Astrocyte of the cerebellum (primary cell): ENCODE results near the gene ST3GAL3.

Source experiments
- DNase-seq: peaks from one replicate; pipeline ENCODE4 v3.0.0-alpha.2; 2011; ENCODE audit warnings: low read depth
- H3K4me3 ChIP-seq: 2 replicates; pipeline ENCODE4 v1.5.1; 2011; ENCODE audit warnings: mild to moderate bottlenecking, low read depth, low read length, moderate library complexity
- CTCF ChIP-seq: IDR thresholded peaks from 2 replicates; pipeline ENCODE4 v1.5.1; 2012; ENCODE audit warnings: low read length, low read depth, moderate library complexity, mild to moderate bottlenecking; ENCODE audit errors: missing control alignments
- in situ Hi-C: cut with HindIII; loops from 2 replicates; pipeline ENCODE4 v1.10.0; 2017; ENCODE audit warnings: low sequenced_read_pairs

The ST3GAL3 gene

GRCh38 chr1:43934101-43934985 lies 227.0 kb downstream of the ST3GAL3 start:
- in situ Hi-C loops = no loop called here
- TF ChIP-seq CTCF = peak; percentile 89
- H3K4me3 ChIP-seq = peak overlapping the region; percentile 39
- peak; percentile 59 for DNase-seq

- no peak overlapping the region for H3K4me3 ChIP-seq
- no peak for DNase-seq
- no peak for TF ChIP-seq CTCF
- in situ Hi-C loops = loop anchor here (5.0 kb wide), 3 partner anchors 73 to 168 kb away; no protein-coding TSS in a partner anchor
Measured at GRCh38 chr1:43934986-43935324, 227.6 kb downstream of the ST3GAL3 start.

GRCh38 chr1:43935711-43936427 lies 228.5 kb downstream of the ST3GAL3 start:
- no peak for TF ChIP-seq CTCF
- DNase-seq = no peak
- in situ Hi-C loops = loop anchor here (5.0 kb wide), 3 partner anchors 74 to 169 kb away; no protein-coding TSS in a partner anchor
- H3K4me3 ChIP-seq = peak overlapping the region; percentile 31

GRCh38 chr1:43936431-43937151 lies 229.3 kb downstream of the ST3GAL3 start:
- H3K4me3 ChIP-seq = peak overlapping the region; percentile 31
- TF ChIP-seq CTCF = peak; percentile 38
- in situ Hi-C loops = loop anchor here (5.0 kb wide), 3 partner anchors 74 to 169 kb away; no protein-coding TSS in a partner anchor
- no peak for DNase-seq

GRCh38 chr1:43937179-43937865 lies 230.0 kb downstream of the ST3GAL3 start:
- in situ Hi-C loops = loop anchor here (5.0 kb wide), 3 partner anchors 75 to 170 kb away; no protein-coding TSS in a partner anchor
- no peak overlapping the region for H3K4me3 ChIP-seq
- no peak for DNase-seq
- no peak for TF ChIP-seq CTCF
